GM12891 (cell line): ENCODE data around the gene DAB2IP.

Experiments used
- PAX5 ChIP-seq: IDR thresholded peaks from 2 replicates; pipeline ENCODE4 v1.6.1; 2011; ENCODE audit warnings: low read length, moderate library complexity, mild to moderate bottlenecking; ENCODE audit not compliant: insufficient read depth, severe bottlenecking
- POLR2A ChIP-seq: IDR thresholded peaks from 2 replicates; pipeline ENCODE4 v1.6.1; 2011; ENCODE audit warnings: low read depth, low read length, control low read depth
- POLR2AphosphoS5 ChIP-seq: IDR thresholded peaks from 2 replicates; pipeline ENCODE4 v1.6.1; 2011; ENCODE audit warnings: low read depth, low read length, control low read depth
- SPI1 ChIP-seq: IDR thresholded peaks from 2 replicates; pipeline ENCODE4 v1.6.1; 2011; ENCODE audit warnings: low read depth, low read length, control low read depth
- TAF1 ChIP-seq: IDR thresholded peaks from 2 replicates; pipeline ENCODE4 v1.6.1; 2011; ENCODE audit warnings: low read depth, low read length, control low read depth

DNA sequence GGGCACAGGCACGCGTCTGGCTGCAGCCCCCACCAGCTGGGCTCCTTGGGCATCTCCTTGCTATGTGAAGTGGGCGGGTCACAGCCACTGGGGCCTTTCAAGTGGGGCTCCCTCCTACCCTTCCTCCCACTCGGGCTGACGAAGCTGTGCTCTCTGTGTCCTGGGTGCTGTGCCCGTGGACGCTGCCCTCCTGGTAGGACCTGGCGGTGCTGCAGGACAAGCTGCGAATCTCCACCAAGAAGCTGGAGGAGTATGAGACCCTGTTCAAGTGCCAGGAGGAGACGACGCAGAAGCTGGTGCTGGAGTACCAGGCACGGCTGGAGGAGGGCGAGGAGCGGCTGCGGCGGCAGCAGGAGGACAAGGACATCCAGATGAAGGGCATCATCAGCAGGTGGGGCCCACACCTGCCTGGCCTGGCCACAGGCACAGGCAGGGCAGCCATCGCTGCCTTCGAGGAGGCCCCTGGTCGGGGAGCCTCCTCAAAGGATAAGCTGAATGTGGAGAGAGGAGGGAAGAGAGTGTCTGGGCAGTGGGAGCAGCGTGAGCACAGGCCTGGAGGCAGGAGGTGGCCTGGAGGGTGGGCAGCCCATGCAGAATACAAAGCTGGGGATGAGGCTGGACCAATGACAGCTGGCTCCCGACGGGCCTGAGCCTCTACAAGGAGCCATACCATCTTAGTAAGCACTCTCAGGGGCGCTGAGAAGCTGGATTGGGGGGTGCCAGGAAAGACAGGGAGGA lies 124.7 kb downstream of the DAB2IP start:
- no peak for TF ChIP-seq POLR2A
- TF ChIP-seq POLR2AphosphoS5: no peak
- TF ChIP-seq TAF1: no peak
- TF ChIP-seq SPI1: no peak
- TF ChIP-seq PAX5: no peak
